Fibroblast of lung (primary cell): ENCODE data around the gene GCA. TPM values are rescaled to one million over a fixed set of nuclear protein-coding genes. Genes with fewer than 3 reads are reported as not detected.
A peak's percentile ranks its signal among the peaks of the same experiment; 100 is the strongest.

ENCODE experiments used
- DNase-seq, 2 donors: peaks; one replicate each; pipeline versions ENCODE4 v3.0.0 to v3.0.0-alpha.2; 2010; ENCODE audit warnings: low read depth in 2 of 2
- H2AFZ ChIP-seq: 2 replicates; pipeline ENCODE4 v1.5.1; 2012; ENCODE audit warnings: low read length, control low read depth, inconsistent platforms
- H3K27ac ChIP-seq: 2 replicates; pipeline ENCODE4 v1.5.1; 2011; ENCODE audit warnings: low read length, control low read depth; ENCODE audit not compliant: insufficient read depth
- H3K27me3 ChIP-seq: 2 replicates; pipeline ENCODE4 v1.5.1; 2011; ENCODE audit warnings: mild to moderate bottlenecking, low read length; ENCODE audit not compliant: control insufficient read depth, insufficient read depth
- H3K36me3 ChIP-seq: 2 replicates; pipeline ENCODE4 v1.5.1; 2011; ENCODE audit warnings: low read length; ENCODE audit not compliant: control insufficient read depth, insufficient read depth
- H3K4me1 ChIP-seq: 2 replicates; pipeline ENCODE4 v1.5.1; 2011; ENCODE audit warnings: low read length; ENCODE audit not compliant: control insufficient read depth, insufficient read depth; ENCODE audit errors: extremely low read depth
- H3K4me2 ChIP-seq: 2 replicates; pipeline ENCODE4 v1.5.1; 2011; ENCODE audit warnings: low read length, control low read depth; ENCODE audit not compliant: insufficient read depth; ENCODE audit errors: extremely low read depth
- H3K4me3 ChIP-seq, 4 experiments: fragments of 200-600 bp in 1 of 4; sonication (generic) in 1 of 4; replicated peaks in 1 of 4; 2 replicates each; pipeline ENCODE4 v1.5.1; 2011 to 2016; ENCODE audit warnings: low read length in 4 of 4, low read depth in 3 of 4, mild to moderate bottlenecking in 3 of 4, control low read depth in 2 of 4, inconsistent platforms in 1 of 4, mixed read lengths in 1 of 4; ENCODE audit not compliant: insufficient read depth in 1 of 4; ENCODE audit errors: control extremely low read depth in 1 of 4
- H3K79me2 ChIP-seq: 2 replicates; pipeline ENCODE4 v1.5.1; 2012; ENCODE audit warnings: mild to moderate bottlenecking, low read length, inconsistent platforms; ENCODE audit not compliant: control insufficient read depth, insufficient read depth
- H3K9ac ChIP-seq: 2 replicates; pipeline ENCODE4 v1.5.1; 2011; ENCODE audit warnings: mild to moderate bottlenecking, low read length, control low read depth; ENCODE audit not compliant: insufficient read depth
- H3K9me3 ChIP-seq: 2 replicates; pipeline ENCODE4 v1.5.1; 2012; ENCODE audit warnings: low read depth, low read length; ENCODE audit not compliant: control insufficient read depth, insufficient read depth
- H4K20me1 ChIP-seq: 2 replicates; pipeline ENCODE4 v1.5.1; 2011; ENCODE audit warnings: low read length; ENCODE audit not compliant: control insufficient read depth, insufficient read depth; ENCODE audit errors: extremely low read depth
- EZH2 ChIP-seq: IDR thresholded peaks from 2 replicates; pipeline ENCODE4 v1.5.1; 2012; ENCODE audit warnings: low read length, control low read depth, mild to moderate bottlenecking; ENCODE audit errors: missing control alignments
- polyA plus RNA-seq, 2 donors: library from polyadenylated mRNA; depleted of rRNA in 1 of 2; stranded (reverse) in 1 of 2; unstranded in 1 of 2; fragments of >200 nt; gene quantifications; 2 replicates each; pipeline ENCODE4 v1.2.1, GENCODE V29; 2011 to 2012; ENCODE audit warnings: missing spikeins in 1 of 2
- total RNA-seq: library from RNA; depleted of rRNA; stranded (reverse); fragments of >200 nt; gene quantifications from 2 replicates; pipeline ENCODE4 v1.2.1, GENCODE V29; 2014
- TF ChIP-seq, protein P1 (sequence below), 2 donors: IDR thresholded peaks in 1 of 2; conservative IDR thresholded peaks in 1 of 2; 1 replicate in 1 of 2; 2 replicates in 1 of 2; pipeline ENCODE4 v1.5.1; 2011 to 2012; ENCODE audit warnings: low read length in 2 of 2, control low read depth in 1 of 2, inconsistent platforms in 1 of 2, low read depth in 1 of 2, mild to moderate bottlenecking in 1 of 2

Gene GCA
- total and polyA plus RNA-seq, 2 donors (not counting 1 experiment from before 2014, with no cell fraction given): 7.6 to 12.9 TPM

DNA sequence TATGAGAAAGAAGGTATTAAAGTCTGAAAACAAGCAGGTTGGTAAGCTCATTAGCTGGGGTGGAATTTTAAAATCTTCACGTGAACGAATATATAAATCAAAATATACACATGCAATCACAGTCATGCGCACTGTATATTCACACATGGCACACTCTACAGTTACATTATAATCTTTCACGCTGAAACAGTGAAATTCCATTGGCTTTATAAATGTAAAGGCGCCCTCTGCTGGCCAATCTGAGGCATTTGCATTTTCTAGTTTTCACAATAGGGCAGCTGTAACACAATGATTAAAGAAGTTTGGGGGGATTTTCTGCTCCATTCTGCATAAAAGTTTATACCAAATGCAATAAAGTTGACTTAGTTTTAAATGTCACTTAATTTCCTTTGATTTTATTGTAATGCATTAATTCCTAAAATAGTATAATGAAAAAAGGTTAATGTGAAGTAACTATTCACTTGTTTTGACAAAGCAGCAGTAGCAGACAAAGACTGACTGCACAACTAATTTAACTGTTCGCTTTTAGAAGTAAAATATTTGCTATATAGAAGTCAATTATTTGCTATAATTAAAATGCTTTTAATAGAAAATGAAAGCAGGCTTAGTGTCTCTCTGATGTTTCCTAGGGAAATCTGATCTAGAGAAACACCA lies 42.7 kb upstream of the GCA start:
- Histone ChIP-seq H3K4me3 (peak overlapping the region in 1 of 4 experiments; percentile 29), H3K9me3 (no peaks in the 10 kb centered on the region), H2AFZ (no peak overlapping the region), H3K4me2 (no peak overlapping the region), H3K27ac (no peak overlapping the region), H3K4me1 (no peaks in the 10 kb centered on the region), H3K27me3 (no peaks in the 10 kb centered on the region), H3K36me3 (no peaks in the 10 kb centered on the region), H3K9ac (no peak overlapping the region), H4K20me1 (no peaks in the 10 kb centered on the region), H3K79me2 (no peaks in the 10 kb centered on the region)
- peak; percentile 60 to 80 for DNase-seq
- TF ChIP-seq, protein P1, sequence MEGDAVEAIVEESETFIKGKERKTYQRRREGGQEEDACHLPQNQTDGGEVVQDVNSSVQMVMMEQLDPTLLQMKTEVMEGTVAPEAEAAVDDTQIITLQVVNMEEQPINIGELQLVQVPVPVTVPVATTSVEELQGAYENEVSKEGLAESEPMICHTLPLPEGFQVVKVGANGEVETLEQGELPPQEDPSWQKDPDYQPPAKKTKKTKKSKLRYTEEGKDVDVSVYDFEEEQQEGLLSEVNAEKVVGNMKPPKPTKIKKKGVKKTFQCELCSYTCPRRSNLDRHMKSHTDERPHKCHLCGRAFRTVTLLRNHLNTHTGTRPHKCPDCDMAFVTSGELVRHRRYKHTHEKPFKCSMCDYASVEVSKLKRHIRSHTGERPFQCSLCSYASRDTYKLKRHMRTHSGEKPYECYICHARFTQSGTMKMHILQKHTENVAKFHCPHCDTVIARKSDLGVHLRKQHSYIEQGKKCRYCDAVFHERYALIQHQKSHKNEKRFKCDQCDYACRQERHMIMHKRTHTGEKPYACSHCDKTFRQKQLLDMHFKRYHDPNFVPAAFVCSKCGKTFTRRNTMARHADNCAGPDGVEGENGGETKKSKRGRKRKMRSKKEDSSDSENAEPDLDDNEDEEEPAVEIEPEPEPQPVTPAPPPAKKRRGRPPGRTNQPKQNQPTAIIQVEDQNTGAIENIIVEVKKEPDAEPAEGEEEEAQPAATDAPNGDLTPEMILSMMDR (conservative IDR thresholded peaks at IDR 0.05 in 1 of 2, IDR thresholded peaks at IDR 0.05 in 1 of 2; ENCODE audit: low read depth in 1 of 2, low read length in 2 of 2): peak; percentile 80
- no peak for TF ChIP-seq EZH2

DNA sequence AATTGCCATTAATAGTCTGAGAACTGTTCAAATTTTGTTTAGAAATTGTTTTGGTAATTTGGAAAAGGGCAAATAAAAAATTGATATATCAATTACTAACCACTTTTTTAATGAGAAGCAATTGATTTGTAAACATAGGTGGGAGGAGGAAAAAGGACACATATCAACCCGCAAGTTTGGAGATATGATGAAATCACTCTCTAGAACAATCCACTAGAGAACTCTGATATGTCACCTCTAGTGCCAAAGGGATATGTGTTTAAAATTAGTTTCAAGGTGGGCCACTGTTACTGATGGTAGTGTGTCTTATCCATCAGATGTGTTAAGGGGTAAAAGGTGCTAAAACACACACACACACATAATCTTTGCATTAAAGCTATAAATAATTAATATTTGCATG lies 42.1 kb upstream of the GCA start:
- Histone ChIP-seq H3K27ac (no peak overlapping the region), H2AFZ (no peak overlapping the region), H3K36me3 (no peaks in the 10 kb centered on the region), H3K4me2 (no peak overlapping the region), H3K9me3 (no peaks in the 10 kb centered on the region), H4K20me1 (no peaks in the 10 kb centered on the region), H3K4me1 (no peaks in the 10 kb centered on the region), H3K79me2 (no peaks in the 10 kb centered on the region), H3K9ac (no peak overlapping the region), H3K4me3 (no peak overlapping the region), H3K27me3 (no peaks in the 10 kb centered on the region)
- TF ChIP-seq, protein P1 (conservative IDR thresholded peaks at IDR 0.05 in 1 of 2, IDR thresholded peaks at IDR 0.05 in 1 of 2; ENCODE audit: low read depth in 1 of 2, low read length in 2 of 2): no peak
- no peak for TF ChIP-seq EZH2
- no peak for DNase-seq

- H3K4me3 ChIP-seq: no peak overlapping the region
- H3K4me1 ChIP-seq: no peaks in the 10 kb centered on the region
- H3K27ac ChIP-seq: no peak overlapping the region
- no peak for DNase-seq
- no peak overlapping the region for H3K4me2 ChIP-seq
- no peaks in the 10 kb centered on the region for H3K27me3 ChIP-seq
- H3K9me3 ChIP-seq: no peaks in the 10 kb centered on the region
- TF ChIP-seq, protein P1 (conservative IDR thresholded peaks at IDR 0.05 in 1 of 2, IDR thresholded peaks at IDR 0.05 in 1 of 2; ENCODE audit: low read depth in 1 of 2, low read length in 2 of 2): no peak
- TF ChIP-seq EZH2: no peak
- no peaks in the 10 kb centered on the region for H3K79me2 ChIP-seq
- H3K36me3 ChIP-seq: no peaks in the 10 kb centered on the region
- H2AFZ ChIP-seq: no peak overlapping the region
- H4K20me1 ChIP-seq: no peaks in the 10 kb centered on the region
- no peak overlapping the region for H3K9ac ChIP-seq
Measured at GRCh38 chr2:162305901-162306300, 38.0 kb upstream of the GCA start.
